NCI-H146 treated with DMSO at 0.1 percent for 48 hours (cell line): ENCODE data around the gene RBM10.

Experiments used
- DNase-seq: peaks from one replicate; lab custom pipeline; 2025; ENCODE audit not compliant: unreplicated experiment; lab: John Stamatoyannopoulos, UW

The RBM10 gene

DNA sequence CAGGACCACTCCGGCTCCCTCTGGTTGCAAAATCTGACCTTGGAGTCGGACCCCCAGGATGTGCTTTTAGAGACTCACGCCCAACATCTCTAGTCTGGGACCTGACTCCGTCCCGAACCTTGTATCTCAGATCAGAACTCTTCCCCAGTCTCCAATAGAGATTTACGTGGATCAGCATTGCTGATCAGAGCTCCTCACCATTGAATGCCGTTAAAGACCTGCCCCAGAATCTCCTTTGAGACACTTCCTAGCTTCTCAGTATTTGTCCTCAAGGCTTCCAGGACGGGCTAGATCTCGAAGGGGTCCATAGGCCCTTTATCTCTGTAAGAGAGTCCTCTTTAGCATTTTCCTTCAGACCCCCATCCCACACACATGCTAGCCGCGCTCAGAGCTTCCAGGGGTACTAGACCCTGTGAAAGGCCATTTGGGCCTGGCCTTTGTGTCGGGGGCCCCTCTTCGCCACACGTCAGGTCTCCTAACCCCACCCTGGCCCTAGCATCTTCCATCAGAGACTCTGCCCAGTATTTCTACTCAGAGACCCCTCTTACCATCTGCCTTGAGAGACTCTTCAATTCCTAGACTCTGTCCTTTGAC, 49.3 kb downstream of the RBM10 start:
- no peak for DNase-seq

GRCh38 chrX:47196098-47196497, 51.1 kb downstream of the RBM10 start:
- DNase-seq: no peak

GRCh38 chrX:47197526-47197925, 52.5 kb downstream of the RBM10 start:
- no peak for DNase-seq

- DNase-seq: no peak
Observed at GRCh38 chrX:47198026-47198686, 53.1 kb downstream of the RBM10 start.

GRCh38 chrX:47198687-47199080, 53.7 kb downstream of the RBM10 start:
- no peak for DNase-seq

GRCh38 chrX:47199286-47199685, 54.3 kb downstream of the RBM10 start:
- DNase-seq: no peak

- no peak for DNase-seq
Observed at GRCh38 chrX:47200385-47201150, 55.5 kb downstream of the RBM10 start.

GRCh38 chrX:47201345-47201944, 56.4 kb downstream of the RBM10 start:
- DNase-seq: no peak

DNA sequence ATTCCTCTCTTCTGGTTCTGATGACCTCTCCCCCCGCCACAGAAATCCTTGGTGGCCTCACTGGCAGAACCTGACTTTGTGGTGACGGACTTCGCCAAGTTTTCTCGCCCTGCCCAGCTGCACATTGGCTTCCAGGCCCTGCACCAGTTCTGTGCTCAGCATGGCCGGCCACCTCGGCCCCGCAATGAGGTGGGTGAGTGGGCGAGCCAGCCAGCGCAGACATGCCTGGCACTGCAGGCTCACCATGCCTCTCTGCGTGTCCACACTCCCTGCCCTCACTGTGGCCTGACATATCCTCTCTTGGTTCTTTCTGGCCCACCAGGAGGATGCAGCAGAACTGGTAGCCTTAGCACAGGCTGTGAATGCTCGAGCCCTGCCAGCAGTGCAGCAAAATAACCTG, 57.3 kb downstream of the RBM10 start:
- no peak for DNase-seq

- no peak for DNase-seq
Observed at GRCh38 chrX:47202877-47203276, 57.9 kb downstream of the RBM10 start.

- DNase-seq: no peak
Observed at GRCh38 chrX:47204970-47205369, 59.9 kb downstream of the RBM10 start.

- DNase-seq: no peak
Observed at GRCh38 chrX:47206316-47206715, 61.3 kb downstream of the RBM10 start.

GRCh38 chrX:47208108-47208507, 63.1 kb downstream of the RBM10 start:
- no peak for DNase-seq

DNA sequence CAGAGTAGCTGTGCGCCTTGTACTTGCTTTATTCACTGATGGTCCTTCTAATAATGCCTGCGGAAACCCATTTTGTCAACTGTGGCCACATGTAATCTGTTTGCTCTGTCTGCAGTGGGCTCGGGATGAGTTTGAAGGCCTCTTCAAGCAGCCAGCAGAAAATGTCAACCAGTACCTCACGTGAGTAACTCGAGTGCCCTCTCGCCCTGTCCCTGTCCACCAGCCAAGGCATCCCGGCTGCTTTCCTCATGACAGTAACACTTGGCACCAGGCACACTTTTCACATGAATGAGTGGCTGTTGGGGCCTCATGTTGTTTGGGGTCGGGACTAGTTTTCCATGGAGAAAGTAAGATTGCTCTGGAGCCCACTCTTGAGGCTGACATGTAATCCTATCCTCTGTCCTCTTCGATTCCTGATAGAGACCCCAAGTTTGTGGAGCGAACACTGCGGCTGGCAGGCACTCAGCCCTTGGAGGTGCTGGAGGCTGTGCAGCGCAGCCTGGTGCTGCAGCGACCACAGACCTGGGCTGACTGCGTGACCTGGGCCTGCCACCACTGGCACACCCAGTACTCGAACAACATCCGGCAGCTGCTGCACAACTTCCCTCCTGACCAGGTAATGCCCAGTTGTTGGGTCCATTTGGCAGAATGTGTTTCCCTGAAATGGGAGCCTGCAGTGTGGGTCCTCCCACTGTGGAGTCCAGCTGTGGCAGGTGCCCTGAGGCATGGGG, 64.7 kb downstream of the RBM10 start:
- no peak for DNase-seq

DNA sequence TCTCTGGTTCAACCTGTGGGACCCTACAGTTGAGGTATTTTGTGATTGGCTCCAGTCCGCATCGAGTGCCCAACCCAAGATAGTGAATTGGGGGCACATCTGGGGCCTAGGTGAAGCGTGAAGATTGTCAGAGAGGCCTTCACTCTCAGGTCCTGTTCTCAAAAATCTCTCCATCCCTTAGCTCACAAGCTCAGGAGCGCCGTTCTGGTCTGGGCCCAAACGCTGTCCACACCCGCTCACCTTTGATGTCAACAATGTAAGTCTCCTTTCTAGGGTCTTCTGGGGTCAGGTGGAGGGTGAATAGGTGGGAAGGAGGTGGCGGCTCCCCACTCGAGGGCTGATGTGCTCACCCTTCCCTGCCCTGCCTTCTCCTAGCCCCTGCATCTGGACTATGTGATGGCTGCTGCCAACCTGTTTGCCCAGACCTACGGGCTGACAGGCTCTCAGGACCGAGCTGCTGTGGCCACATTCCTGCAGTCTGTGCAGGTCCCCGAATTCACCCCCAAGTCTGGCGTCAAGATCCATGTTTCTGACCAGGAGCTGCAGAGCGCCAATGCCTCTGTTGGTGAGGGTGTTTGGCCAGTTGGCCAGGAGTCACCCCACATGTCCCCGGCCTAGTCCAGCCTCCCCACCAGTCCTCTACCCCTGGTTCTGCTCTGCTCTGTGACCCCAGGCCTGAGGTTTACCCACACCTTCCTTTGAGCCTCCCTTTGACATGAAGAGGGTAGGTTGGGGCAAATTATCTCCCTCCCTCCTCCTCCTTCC, 65.8 kb downstream of the RBM10 start:
- no peak for DNase-seq

GRCh38 chrX:47212381-47213293, 67.6 kb downstream of the RBM10 start:
- no peak for DNase-seq

DNA sequence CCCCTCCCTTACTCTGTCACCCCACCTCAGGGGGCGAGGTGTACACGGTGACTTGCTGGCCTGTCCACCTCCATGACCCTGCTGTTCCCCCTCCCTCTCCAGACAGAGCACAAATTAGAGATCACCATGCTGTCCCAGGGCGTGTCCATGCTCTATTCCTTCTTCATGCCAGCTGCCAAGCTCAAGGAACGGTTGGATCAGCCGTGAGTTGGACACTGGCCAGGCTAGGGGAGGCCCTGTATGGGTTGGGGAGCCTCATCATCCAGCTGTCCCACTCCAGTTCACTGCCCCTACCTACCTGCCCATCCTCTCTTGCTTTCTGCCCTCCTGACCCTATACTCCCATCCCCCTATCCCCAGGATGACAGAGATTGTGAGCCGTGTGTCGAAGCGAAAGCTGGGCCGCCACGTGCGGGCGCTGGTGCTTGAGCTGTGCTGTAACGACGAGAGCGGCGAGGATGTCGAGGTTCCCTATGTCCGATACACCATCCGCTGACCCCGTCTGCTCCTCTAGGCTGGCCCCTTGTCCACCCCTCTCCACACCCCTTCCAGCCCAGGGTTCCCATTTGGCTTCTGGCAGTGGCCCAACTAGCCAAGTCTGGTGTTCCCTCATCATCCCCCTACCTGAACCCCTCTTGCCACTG, 69.5 kb downstream of the RBM10 start:
- DNase-seq: no peak

DNA sequence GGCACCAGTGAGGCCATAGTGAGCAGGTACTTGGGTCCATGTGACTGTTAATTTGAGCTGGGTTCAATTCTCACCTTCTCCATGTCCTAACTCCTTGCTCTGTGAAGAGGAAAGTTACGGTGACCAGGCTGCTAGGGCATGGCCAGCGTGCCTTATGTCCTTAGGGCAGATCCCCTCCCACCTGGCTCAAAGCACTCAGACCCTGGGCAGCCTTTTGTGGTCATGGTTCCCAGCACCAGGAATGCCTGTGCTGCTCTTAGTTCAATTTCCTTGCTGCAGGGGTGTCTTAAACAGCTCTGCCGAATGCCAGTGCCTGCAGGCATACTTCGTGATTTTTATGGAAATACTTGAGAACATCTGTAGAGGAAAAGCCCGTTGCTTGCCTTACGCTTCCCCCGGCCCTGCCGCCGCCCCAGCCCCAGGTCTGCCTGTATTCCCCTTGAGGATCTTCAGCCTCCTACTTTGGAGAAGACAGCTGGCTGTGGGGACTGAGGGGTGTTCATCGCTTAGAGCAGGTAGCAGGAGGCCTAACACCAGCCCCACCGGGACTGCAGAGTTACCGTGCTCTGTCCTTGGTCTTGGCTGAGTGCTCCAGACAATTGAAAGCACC, 70.4 kb downstream of the RBM10 start:
- no peak for DNase-seq
